ENCODE measurements around the gene ATP5PO. TPM values are rescaled to one million over a fixed set of nuclear protein-coding genes. Genes with fewer than 3 reads are reported as not detected.

The ATP5PO gene
- total RNA-seq, 3 donors from 2014 or later (not counting 1 experiment from before 2014, with no cell fraction given), result 80.4 to 95.4 (median 94.9) TPM

- no peaks in the 10 kb centered on the region for H3K36me3 ChIP-seq (ENCODE audit: control insufficient read depth, insufficient read depth, low read length)
- no peaks in the 10 kb centered on the region for H3K4me1 ChIP-seq (ENCODE audit: control insufficient read depth, insufficient read depth, low read length)
- intact Hi-C loops (cut with micrococcal nuclease), result no loop called here
- no peaks in the 10 kb centered on the region for H3K36me3 Mint-ChIP-seq
- H3K27ac Mint-ChIP-seq, result no peak overlapping the region
- no peak for DNase-seq
- no peak for TF ChIP-seq CTCF (IDR thresholded peaks at IDR 0.05)
- H3K9me3 ChIP-seq (ENCODE audit: control insufficient read depth, insufficient read depth, low read length), result no peaks in the 10 kb centered on the region
- H3K27ac ChIP-seq (ENCODE audit: low read length), result no peak overlapping the region
- WGBS (ENCODE audit: insufficient coverage), result 93% methylated on average over 6 of the region's 6 CpGs
- no peaks in the 10 kb centered on the region for H3K4me1 Mint-ChIP-seq
- no peak for ATAC-seq
- no peak overlapping the region for H3K4me3 ChIP-seq (ENCODE audit: low read length)
- no peak overlapping the region for H3K4me3 Mint-ChIP-seq
- no peaks in the 10 kb centered on the region for H3K9me3 Mint-ChIP-seq
- H3K27me3 ChIP-seq (ENCODE audit: control insufficient read depth, insufficient read depth, low read length), result peaks cover 2% of the 10 kb centered on the region
- H3K27me3 Mint-ChIP-seq (ENCODE audit: low read depth in 2 of 2), result peaks cover 0 to 3% of the 10 kb centered on the region in 2 donors
Measured at GRCh38 chr21:33855190-33855589, 60.4 kb downstream of the ATP5PO start.

- H3K4me3 Mint-ChIP-seq, result no peak overlapping the region
- no peak for ATAC-seq
- DNase-seq, result no peak
- no peaks in the 10 kb centered on the region for H3K36me3 ChIP-seq (ENCODE audit: control insufficient read depth, insufficient read depth, low read length)
- peaks cover 0 to 3% of the 10 kb centered on the region in 2 donors for H3K27me3 Mint-ChIP-seq (ENCODE audit: low read depth in 2 of 2)
- H3K4me3 ChIP-seq (ENCODE audit: low read length), result no peak overlapping the region
- no peaks in the 10 kb centered on the region for H3K9me3 Mint-ChIP-seq
- no peak overlapping the region for H3K27ac Mint-ChIP-seq
- no peaks in the 10 kb centered on the region for H3K4me1 ChIP-seq (ENCODE audit: control insufficient read depth, insufficient read depth, low read length)
- H3K27me3 ChIP-seq (ENCODE audit: control insufficient read depth, insufficient read depth, low read length), result peaks cover 2% of the 10 kb centered on the region
- H3K9me3 ChIP-seq (ENCODE audit: control insufficient read depth, insufficient read depth, low read length), result no peaks in the 10 kb centered on the region
- no peaks in the 10 kb centered on the region for H3K4me1 Mint-ChIP-seq
- H3K36me3 Mint-ChIP-seq, result no peaks in the 10 kb centered on the region
- intact Hi-C loops (cut with micrococcal nuclease), result no loop called here
- 71% methylated on average over 5 of the region's 5 CpGs for WGBS (ENCODE audit: insufficient coverage)
- H3K27ac ChIP-seq (ENCODE audit: low read length), result no peak overlapping the region
- no peak for TF ChIP-seq CTCF (IDR thresholded peaks at IDR 0.05)
Measured at GRCh38 chr21:33854604-33855003, 61.0 kb downstream of the ATP5PO start.

Other genes with a start within 250 kb of the ATP5PO start
- gene MRPS6, start 157.8 kb upstream of the ATP5PO start, total RNA-seq, result 10 to 100 TPM; 42.7 to 54.5 (median 44.3) TPM
- 10 to 100 TPM; 14.5 to 25.1 (median 17.9) TPM for gene SLC5A3, start 157.8 kb upstream of the ATP5PO start, total RNA-seq

Data from natural killer cell (primary cell).